Measurements from ENCODE around the gene TRIM10.
A peak's percentile ranks its signal among the peaks of the same experiment; 100 is the strongest.
"Not testable (repeated sequence)": the region's sequence is repeated elsewhere in the genome, so short reads cannot be mapped to it uniquely, and the experiment has no call there.

The TRIM10 gene

DNA sequence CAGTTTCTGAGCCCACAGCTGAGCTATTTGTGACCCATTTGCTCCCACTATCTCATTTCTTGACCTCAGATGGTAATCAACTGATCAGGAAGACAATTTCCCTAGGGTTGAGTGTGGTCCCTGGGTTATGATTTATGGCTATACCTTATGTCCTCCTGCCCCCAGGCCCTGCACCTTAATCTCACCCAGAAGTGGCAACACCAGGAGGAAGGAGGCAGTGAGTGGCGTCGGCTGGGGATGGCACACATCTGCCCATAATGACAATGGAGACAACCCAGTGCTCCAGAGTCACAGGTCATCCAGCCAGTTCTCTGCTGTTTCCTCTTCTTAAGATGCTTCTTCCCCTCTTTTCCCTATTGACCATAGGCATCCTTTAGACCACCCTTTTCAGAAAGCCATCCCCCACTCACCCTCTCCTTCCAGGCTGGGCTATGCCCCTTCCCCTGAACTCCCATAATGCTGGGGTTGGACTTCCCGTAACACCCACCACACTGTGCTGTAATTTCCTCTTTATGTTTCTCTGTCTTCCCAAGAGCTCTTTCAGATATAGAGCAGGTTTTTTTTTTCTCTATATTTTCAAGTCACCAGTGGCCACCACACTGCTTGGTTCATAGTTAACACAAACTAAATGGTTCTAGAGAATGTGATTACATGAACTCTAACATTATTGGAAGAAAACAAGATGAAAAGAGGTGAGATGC lies 8.0 kb downstream of the TRIM10 start:
- no peak for DNase-seq (ENCODE audit: low spot score)

DNA sequence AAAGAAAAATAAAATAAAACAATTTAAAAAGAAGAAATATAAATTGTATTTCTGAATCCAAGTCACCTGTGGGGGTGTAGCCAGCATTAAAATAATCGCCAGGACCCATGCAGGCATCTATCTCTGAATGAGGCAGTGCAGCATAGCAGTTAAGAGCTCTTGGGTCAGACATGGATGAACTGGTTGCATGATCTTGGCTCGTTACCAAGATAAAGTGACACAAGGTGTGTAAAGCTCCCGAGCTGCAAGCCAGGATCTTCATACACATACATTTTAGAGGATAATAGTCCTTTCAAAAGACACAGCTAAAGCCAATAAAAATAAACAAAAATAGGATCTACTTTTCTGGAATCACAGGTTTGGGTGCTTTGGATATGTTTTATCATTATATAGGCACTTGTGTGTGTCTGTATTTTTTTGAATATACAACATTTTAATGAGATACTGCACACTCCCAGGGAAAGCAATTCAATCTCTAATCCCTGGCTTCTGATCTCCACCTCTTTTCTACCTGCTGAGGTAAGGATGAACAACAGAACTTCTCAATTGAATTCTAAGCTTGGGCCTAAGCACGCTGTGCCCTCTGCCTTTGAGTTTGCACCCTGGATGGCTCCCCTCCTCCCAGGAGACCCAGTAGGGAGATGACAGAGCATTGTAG lies 8.9 kb downstream of the TRIM10 start:
- peak; percentile 26 for DNase-seq (ENCODE audit: low spot score)

DNA sequence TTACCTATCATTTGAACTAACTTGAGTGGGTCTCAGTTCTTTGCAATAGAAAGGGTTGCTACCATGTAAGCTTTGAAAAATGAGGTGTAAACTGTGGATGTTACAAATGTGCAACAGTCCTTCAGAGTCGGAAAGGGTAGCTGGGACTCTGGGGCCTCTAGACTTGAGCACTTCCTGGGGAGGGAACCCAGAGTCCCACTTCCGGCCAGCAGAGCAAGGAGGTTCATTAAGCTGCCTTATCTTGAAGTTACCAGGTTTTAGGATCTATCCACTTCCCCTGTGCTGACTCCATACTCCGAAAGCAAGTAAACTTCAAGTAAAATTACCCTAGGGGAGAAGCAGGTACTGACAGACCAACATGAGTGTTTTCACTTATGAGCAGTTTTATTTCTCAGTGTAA lies 9.4 kb downstream of the TRIM10 start:
- DNase-seq (ENCODE audit: low spot score) = no peak

DNA sequence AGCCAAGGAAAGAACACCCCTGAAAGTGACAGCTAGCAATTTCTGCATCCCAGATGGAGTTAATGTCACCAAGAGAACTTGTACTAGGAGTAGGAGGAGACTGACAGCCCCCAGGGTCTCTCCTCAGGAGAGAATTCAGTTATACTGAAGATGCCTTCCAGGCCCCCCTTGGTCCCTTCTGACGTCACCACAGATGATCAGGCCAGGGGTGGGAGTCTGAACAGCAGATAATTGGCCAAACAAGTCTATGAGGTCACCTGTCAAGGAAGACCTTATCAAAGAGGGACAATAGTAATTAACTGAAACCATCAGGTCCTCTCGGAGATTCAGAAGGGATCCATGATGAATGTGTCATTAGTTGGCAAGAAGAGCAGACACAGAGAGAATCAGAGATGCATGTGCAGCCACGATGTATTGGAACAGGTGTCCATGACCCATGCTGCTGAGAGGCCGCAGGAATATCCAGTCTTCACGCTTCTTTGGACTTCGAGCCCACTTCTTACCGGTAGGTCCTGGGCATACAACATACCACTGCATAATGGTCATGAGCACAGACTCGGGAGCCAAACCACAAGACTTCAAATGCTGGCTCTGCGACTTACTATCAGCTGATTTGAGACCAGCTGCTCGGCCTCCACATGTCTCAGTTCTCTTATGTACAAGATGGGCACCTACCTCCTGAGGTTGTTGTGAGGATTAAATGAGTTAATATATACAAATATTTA lies 10.2 kb downstream of the TRIM10 start:
- peak; percentile 85 for DNase-seq (ENCODE audit: low spot score)

DNA sequence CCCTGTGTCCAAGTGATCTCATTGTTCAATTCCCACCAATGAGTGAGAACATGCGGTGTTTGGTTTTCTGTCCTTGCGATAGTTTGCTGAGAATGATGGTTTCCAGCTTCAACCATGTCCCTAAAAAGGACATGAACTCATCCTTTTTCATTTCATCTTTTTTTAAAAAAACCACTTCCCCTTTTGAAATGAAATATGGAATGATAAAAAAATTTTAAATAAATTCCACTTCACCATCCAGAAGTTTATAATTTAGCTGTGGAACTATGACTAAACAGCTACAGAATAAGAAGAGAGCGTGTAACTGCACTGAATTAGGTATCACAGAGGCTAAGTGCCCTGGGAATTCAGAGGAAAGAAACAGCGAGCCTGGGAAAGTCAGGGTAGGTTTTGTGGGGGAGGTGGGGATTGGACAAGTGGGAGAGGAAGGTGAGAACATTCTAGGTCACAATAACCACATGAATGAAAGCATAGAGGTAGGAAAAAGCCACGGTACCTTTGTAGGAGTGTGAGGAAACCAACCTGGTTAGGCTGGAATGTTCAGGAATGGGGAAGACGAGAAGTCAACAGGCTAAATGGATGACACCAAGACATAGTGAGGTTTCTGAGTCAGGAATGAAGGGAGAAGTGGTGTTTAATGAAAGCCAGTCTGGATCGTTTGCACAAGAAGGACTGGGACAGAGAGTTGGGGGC lies 11.0 kb downstream of the TRIM10 start:
- peak; percentile 57 for DNase-seq (ENCODE audit: low spot score)

DNA sequence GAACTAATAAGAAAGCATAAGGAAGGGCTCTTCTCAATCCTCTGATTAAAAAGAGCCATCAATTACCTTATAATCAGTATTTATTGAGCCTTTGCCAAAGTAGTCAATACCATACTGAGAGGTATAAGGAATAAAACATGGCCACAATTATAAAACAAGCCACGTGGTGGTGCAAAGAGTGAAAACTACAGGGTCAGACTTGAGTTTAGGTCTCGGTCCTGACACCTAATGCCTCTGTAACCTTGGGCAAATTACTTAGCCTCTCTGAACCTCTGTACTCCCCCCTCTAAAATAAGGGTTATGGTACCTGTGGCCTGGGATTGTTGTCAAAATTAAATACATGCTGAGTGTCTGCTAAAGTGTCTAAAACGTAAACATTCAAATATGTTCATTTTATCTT lies 11.8 kb downstream of the TRIM10 start:
- DNase-seq (ENCODE audit: low spot score) = no peak

DNA sequence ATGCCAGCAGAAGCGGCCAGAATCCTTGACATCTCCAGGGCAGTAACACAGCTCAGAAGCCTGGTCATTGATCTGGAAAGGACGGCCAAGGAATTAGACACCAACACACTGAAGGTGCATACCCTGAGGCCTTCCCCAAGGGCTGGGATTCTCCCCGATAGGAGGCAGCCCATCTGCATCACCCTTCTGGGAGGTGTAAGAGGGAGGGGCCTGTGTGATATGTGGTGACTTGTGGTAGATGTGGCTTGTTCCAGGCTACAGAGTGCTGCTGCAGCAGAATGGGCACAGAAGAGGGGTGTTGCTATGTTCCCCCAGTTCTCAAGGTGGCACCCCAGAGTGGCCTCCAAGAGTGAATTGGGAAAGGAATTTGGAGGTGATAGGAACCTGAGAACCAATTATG lies 13.9 kb downstream of the TRIM10 start:
- no peak for DNase-seq (ENCODE audit: low spot score)

DNA sequence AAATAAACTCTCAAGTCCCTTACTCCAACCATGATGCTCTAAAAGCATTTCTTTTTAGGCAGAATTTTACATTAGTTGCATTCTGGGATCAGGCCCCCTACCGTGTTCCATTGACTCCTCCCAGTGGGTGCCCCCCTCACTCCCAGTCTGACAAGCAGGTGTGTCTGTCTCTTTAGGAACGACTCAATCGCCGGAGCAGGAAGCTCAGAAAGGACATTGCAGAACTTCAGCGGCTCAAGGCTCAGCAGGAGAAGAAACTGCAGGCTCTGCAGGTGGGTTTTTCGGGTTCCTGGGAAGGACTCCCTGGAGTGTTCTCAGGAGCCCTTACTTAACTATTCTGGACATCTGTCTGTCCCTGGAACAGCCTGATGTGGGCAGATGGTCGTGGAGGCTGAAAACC lies 15.2 kb downstream of the TRIM10 start:
- no peak for DNase-seq (ENCODE audit: low spot score)

DNA sequence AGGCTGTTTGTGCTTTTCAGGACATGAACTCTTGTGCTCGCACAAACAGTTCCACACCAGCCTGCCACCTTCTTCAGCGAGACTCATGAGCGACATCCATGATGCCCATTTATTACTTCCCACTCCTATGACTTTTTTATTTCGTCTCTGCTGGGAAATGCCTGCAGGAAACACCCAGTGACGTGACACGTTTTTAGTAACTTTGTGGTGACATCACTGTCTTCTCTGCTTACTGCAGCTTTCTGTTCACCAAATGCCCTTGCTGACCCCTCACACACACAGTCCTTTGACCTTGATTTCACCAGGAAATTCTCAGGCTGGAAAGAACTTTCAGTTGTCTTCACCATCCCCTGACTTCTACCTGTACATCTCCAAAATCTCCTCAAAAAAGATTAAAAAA lies 16.2 kb downstream of the TRIM10 start:
- DNase-seq (ENCODE audit: low spot score) = no peak

DNA sequence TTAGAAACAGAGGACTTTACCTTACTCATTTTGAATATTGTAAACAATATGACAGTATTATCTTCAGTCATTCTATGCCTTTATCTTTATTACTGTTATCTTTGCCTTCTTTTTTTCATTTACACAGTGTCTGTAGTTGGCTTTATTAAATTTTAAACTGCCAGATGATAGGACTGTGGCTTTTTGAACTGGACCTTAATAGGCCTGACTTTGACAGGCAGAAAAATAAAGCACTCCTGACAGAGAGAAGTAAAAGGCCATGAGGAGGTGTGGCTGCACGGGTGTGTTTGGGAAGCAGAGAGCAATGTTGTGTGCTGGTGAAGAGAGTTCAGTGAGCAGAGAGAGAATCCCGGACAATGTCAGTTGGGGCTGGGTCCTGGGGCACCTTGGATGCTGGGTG lies 17.2 kb downstream of the TRIM10 start:
- DNase-seq (ENCODE audit: low spot score) = no peak

DNA sequence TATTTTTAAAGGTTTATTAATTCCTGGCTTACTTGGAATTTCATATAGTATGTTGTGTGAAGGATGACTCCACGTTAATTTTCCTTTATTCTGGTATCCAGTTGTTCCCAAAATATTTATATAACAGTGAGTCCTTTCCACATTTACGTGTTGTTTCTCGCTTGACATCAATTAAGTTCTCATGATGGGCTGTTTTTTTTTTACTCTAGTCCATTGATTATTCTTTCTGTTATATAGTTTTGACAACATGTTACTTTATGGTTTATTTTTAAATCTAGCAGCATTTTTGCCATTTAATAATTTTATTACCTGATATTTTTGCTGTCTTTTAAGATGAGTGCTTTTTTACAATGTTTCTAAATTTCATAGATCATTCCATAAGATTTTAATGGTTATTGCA lies 18.3 kb downstream of the TRIM10 start:
- no peak for DNase-seq (ENCODE audit: low spot score)

DNA sequence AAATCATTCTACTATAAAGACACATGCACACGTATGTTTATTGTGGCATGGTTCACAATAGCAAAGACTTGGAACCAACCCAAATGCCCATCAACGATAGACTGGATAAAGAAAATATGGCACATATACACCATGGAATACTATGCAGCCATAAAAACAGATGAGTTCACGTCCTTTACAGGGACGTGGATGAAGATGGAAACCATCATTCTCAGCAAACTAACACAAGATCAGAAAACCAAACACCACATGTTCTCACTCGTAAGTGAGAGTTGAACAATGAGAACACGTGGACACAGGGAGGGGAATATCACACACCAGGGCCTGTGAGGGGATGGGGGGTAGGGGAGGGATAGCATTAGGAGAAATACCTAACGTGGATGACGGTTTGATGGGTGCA lies 20.8 kb downstream of the TRIM10 start:
- not testable (repeated sequence) for DNase-seq (ENCODE audit: low spot score)

DNA sequence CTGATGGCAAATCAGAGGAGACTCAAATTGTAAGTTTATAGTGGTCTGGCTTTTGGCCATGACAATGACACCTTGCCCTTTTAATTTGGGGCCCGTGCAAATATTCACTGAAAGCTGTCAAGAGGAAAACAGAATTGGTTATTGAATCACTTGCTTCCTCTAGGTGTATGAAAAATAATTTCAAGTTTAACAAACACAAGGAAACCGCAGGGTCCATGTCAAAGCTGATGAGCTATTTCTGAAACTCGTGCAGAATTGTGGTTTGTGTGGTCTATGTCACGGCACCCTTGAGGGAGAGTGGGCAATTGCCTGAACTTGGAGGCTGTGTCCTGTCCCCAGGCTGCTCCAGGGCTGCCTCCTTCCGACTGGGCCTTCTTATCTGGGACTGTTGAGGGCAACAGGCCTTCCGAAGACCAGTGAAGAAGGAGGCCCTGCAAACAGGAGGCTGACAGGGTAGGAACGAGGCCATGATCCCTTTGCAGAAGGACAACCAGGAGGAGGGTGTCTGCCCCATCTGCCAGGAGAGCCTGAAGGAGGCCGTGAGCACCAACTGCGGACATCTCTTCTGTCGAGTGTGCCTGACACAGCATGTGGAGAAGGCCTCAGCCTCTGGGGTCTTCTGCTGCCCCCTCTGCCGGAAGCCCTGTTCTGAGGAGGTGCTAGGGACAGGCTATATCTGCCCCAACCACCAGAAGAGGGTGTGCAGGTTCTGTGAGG lies 24.3 kb downstream of the TRIM10 start:
- no peak for DNase-seq (ENCODE audit: low spot score)

DNA sequence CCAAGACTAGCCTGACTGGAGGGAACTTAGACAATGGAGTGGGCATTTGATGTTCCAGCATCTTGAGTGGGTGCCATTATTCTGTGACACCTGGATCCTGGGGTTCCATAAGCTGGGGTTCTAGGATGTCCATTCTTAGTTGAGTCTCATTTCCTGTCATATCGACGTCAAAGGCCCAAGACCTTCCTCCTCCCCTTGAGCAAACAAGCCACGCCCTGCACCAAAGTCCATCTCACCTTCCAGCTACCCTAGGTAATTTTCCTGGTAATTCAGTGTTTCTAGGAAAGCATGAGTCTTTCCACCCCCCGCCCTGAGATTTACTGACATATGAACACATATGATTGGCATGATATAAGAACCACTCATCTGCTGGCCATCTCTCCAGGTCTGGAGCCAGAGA lies 25.3 kb downstream of the TRIM10 start, which contains the start of gene TRIM40:
Gene TRIM40, plus strand, starts transcription at position 384 of the 400 bp plus-strand sequence. CDS start 897 bp downstream, outside the sequence.
- no peak for DNase-seq (ENCODE audit: low spot score)

DNA sequence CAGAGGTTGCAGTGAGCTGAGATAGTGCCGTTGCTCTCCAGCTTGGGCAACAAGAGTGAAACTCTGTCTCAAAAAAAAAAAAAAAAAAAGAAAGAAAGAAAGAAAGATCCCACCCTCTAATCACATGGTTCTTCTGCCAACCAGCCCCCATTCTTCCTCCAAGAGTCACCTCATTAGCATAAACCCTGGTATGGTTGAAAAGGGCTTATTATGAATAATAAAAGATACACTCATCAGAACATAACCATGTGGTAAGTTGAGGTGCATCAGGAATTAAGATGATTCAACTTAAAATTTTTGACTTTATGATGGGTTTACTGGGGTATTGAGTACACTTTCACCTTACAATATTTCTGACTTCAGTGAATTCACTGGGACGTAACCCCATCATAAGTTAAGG lies 25.9 kb downstream of the TRIM10 start:
- no peak for DNase-seq (ENCODE audit: low spot score)

DNA sequence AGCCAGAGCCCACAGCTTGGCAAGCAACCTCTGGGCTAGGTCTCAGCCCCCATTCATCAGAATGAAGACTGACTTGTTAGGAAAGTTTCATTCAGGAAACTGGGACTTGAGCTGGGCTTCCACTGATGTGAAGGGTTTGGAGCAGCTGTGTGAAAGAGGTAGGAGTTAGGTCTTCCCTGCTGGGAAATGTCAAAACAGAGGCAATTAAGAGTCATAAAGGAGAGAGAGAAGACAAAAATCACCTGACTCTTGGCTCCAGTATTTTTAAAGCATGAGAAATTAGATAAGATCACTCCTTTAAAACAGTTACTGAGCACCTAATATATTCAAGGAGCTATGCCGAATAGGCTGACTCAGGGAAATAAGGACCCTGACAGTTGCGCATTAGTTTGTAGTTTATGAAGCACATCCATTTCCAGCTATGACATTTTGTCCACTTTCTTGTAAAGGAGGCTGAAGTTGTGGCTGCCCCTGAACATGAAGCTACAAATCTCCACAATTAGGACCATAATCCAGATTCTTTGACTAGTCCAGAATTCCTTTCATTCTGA lies 29.0 kb downstream of the TRIM10 start:
- no peak for DNase-seq (ENCODE audit: low spot score)

DNA sequence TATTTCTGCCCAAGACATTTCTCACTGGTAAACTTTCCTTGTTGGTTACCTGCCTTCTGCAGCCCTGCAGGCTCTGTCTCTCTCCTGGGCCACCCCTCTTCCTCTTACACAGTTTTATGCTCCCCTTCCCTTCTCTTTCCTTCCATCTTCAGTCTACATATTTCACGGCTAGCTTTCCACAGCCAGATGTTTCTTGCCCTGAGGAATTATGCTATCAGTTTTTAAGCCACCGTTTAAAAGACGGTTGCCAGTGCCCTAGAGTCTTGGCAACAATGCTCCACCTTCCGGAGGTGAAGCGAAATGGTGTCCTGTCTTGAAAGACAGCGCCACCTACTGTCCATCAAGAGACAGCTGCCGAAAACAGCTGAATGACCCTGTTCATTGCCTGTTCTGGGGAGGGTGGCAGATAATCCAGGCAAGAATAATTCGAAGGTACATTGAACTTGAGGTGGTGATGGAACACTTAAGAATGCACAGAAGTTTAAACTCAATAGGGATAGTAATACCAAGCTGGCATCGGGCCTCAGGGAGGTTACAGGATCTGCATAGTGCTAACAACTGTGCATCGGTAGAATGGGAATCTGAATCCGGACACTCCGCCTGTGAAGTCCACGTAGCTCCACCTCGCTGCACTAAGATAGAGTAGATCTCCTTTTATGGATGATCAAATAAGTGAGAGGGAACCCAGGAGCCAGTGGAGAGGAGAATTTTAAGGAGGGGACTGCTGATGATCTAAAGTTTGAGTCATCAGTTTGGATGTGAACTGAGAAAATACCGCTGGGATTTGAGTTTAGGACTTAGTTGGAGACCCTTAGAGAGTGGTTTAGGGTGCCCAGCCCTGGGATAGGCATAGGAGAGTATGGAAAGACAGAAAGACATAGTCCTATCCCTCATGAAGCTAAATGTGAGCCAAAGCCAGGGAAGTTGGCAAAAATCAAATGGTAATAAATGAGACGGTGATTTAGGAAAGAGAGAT lies 29.8 kb downstream of the TRIM10 start:
- DNase-seq (ENCODE audit: low spot score) = peak; percentile 89

DNA sequence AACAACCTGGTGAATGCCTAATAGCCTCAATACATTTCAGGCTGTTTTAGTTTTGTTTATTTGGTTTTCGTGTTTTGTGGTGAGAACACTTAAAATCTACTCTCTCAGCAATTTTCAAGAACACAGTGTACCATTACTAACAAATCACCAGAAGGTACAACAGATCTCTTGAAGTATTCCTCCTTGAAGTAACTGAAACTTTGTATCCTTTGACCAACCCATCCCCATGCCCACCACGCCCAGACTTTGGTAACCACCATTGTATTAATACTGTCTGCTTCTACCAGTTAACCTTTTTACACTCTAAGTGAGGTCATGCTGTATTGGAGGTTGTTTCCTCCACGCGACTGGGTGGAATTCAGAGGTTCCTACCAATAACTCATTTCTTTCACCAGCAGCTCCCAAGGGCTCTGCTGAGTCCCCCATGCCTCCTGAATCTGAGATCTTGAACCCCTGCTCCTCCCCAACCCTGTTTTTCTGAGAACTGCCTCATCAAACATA lies 30.8 kb downstream of the TRIM10 start:
- no peak for DNase-seq (ENCODE audit: low spot score)

DNA sequence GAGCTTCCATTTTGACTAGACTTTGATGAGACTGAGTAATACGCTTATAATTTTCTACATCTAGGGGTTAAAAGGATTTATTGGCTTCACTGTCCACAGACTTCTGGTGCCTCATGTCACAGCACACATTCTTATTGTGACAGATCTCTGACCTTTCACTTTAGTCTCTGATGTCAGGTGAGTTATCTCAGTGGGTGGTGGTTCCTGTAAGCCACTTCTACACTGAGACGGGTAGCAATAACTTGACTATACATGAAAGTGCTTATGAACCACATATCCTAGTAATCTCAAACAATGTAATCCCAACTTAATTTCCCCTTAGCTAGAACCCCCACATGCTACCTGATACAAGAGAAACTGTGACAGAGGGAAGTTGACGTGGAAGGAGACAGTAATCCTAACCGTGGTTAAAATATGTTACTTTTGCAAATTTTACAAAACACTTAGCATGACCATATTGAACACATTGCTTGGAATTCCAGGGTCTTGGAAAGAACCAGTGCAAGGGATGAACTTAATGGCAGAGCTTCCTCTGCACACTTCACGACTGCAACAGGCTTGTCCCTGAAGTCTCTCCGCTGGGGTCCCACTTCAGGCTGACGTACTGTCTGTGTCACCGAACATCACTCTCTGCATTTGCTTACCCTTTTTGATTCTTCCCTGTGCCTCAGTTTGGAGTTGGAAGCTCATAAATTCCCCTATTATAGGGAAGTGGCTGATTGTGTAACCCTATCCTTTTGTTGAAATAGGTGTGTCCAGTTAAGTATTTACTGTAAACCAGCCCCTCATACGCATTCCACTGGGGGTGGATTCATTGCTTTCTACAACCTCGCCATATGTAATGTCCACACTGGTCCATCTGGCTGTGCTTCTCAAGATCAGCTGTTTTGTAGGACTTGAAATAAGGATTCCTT lies 31.5 kb downstream of the TRIM10 start:
- DNase-seq (ENCODE audit: low spot score) = no peak
